ENCODE data around the gene UBR1.
"Not testable (repeated sequence)": the region's sequence is repeated elsewhere in the genome, so short reads cannot be mapped to it uniquely, and the experiment has no call there.

The UBR1 gene

DNA sequence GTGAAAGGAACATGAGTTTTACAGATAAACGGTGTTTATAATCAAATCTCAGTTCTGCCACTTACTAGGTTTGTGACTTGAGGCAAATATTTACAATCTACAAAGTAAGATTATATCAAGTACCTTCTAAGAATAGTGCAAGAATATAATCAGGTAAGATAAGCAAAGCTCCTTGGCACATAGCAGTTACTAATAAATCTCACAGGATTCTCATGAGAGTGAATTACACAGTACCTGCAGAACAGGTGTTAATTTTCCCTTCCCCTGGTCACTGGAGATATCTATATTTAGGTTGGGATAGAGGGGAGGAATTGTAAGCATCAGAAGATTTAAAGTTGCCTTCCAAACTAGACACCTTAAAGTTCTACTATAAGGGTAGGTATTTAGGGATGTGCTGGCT is 53.0 kb downstream of the UBR1 start:
- no peak for DNase-seq (ENCODE audit: low read depth)

DNA sequence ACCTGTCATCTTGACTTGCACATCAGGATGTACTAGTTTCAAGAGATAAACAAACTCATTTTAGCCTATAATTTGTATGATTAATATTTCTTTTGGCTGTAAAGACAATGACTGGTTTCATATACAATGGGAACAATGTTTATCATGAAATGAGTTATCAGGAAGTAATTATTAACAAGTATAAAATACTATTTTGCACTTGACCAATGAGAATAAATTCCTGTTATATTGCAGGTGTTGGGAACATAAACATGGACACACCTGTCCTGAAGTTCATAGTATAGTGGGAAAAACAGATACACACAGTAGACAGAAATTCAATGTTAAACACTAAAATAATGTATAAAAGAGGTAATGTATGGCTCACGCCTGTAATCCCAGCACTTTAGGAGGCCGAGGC is 56.9 kb downstream of the UBR1 start:
- no peak for DNase-seq (ENCODE audit: low read depth)

DNA sequence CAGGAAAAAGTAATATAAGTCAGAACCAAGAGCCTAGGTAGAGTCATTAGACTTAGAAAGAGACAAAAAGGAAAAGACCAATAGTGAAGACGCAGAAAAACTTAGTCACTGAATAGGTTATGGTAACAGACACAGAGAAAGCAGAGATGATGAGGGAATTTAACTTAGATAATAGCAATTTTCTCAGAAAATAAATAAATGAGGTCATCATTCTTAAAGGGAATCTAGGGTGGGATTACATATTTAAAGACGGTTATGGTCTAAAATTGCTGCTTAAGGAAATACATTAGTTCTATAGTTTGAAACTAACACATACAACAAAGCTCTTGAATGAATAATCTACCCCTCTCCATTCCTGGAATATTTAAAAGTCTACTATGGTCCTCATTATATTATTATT is 59.4 kb downstream of the UBR1 start:
- DNase-seq (ENCODE audit: low read depth): no peak

DNA sequence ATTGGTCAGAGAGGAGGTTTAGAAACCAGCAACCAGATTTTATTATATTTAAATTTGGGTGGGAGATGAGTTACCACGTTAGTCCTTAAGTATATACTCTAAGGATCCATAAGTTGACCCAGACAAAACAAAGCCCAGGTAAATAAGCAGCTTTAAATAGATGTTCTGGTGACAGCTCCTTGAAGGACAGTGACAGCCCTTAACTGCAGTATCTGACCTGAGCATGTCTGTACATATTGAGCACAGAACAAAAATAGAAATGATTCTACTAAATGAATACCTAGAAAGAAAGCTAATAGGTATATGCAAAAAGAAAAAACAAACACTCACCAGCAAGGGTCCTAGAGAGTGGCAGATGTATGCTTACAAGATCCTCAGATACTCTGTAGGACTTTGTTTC is 63.0 kb downstream of the UBR1 start:
- DNase-seq (ENCODE audit: low read depth): no peak

DNA sequence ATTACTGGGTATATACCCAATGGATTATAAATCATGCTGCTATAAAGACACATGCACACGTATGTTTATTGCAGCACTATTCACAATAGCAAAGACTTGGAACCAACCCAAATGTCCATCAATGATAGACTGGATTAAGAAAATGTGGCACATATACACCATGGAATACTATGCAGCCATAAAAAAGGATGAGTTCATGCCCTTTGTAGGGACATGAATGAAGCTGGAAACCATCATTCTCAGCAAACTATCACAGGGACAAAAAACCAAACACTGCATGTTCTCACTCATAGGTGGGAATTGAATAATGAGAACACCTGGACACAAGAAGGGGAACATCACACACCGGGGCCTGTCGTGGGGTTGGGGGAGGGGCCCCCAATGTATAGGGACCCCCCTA is 64.8 kb downstream of the UBR1 start:
- DNase-seq (ENCODE audit: low read depth): not testable (repeated sequence)

DNA sequence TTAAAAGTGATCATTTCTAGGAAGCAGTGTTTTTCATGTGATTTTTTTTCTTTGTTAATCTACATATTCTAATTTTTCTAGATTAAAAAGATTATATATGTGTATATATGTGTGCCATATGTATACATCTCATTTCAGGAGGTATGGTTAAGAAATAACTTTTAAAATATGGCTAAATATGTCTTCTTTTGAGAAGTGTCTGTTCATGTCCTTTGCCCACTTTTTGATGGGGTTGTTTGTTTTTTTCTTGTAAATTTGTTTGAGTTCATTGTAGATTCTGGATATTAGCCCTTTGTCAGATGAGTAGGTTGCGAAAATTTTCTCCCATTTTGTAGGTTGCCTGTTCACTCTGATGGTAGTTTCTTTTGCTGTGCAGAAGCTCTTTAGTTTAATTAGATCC is 70.6 kb downstream of the UBR1 start:
- not testable (repeated sequence) for DNase-seq (ENCODE audit: low read depth)

DNA sequence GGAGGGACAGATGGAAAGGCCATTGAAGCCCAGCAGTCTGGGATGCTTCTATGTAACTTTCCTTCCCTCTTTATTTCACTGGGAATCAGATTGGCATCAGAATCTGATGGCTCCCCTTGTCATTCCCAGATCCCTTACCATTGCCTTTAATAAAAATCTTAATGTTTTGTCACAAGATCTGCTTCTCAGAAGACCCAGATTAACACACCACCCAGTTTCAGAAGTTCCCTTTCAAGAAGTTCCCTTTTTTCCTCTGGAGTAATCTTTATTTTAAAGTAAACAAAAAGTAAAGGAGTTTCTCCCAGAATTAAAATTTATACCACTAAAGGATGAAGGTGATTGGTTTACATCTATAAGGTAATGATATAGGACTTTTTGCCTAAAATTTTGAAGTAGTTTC is 76.4 kb downstream of the UBR1 start:
- no peak for DNase-seq (ENCODE audit: low read depth)

DNA sequence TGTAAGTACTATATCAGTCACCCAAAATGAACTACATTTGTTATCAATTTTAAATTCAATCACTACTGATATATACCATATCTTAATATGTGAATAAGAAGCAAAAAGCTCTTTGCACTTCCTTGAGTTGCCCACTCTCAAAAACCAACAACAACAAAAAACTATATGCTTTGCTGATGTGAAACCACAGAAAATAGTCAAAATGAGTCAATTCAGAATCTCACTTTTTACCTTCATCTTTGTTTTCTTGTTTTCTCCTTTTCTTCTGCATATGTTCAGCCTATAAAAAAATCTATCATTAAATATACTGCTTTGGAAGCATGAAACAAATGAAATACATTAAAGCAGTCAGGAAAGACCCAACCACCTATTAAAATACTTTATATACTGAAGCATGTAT is 80.7 kb downstream of the UBR1 start:
- DNase-seq (ENCODE audit: low read depth): no peak

DNA sequence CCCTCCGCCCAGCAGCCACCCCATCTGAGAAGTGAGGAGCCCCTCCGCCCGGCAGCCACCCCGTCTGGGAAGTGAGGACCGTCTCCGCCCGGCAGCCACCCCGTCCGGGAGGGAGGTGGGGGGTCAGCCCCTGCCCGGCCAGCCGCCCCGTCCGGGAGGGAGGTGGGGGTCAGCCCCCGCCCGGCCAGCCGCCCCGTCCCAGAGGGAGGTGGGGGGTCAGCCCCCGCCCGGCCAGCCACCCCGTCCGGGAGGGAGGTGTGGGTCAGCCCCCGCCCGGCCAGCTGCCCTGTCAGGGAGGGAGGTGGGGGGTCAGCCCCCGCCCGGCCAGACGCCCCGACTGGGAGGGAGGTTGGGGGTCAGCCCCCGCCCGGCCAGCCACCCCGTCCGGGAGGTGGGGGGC is 91.2 kb downstream of the UBR1 start:
- DNase-seq (ENCODE audit: low read depth): not testable (repeated sequence)

DNA sequence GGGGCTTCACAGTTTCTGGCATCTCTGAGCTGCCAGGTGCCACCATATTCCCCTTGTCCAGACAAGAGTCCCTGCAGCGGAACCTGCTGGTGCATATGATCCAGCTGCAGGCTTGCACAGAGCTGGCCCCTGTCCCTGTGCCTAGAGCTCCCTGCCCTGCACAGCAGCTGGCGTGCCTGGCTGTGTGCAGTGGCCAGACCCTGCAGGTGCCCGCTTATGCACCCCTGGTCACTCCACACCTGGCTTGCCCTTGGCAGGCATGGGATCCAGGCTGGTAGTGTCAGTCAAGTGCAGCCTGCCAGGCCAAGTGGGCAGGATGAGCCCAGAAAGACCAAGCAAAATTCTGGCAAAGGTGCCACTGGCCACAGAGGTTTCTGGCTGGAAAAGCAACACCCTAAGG is 96.6 kb downstream of the UBR1 start:
- DNase-seq (ENCODE audit: low read depth): no peak

DNA sequence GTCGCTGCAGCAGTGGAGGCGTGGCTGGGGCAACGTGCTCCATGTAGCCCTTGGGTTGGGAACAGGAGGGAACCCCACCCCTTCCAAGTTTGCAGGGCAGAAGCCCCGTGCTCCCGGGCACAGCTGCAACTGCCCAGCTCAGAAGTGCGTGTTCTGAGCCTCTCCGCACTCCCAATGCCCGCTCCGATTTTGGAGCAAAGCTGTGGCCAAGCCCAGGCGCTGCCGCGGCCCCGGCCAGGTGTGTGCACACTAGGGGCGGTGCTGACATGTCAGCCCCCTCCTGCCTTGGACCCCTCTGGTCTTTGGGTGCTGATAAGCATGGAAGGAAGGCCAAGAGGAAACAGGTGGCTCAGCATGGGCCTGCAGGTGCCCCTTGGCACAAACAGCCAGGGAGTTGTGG is 97.7 kb downstream of the UBR1 start:
- DNase-seq (ENCODE audit: low read depth): no peak

DNA sequence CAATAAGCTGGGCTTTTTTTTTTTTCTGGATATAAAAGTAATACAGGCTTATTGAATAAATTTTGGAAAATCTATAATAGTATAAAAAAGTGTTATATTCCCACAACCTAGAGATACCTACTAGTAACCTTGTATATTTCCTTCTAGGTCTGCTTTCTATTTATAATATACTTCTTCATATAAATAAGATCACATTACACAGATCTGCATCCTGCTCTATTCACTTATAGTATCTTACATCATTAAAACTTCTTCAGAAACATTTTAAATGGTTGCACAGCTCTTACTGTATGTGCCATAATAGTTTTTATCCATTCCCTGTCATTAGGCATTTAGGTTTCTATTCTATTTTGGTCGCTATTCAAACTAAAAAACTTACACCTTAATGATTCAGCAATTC is 98.3 kb downstream of the UBR1 start:
- DNase-seq (ENCODE audit: low read depth): no peak

DNA sequence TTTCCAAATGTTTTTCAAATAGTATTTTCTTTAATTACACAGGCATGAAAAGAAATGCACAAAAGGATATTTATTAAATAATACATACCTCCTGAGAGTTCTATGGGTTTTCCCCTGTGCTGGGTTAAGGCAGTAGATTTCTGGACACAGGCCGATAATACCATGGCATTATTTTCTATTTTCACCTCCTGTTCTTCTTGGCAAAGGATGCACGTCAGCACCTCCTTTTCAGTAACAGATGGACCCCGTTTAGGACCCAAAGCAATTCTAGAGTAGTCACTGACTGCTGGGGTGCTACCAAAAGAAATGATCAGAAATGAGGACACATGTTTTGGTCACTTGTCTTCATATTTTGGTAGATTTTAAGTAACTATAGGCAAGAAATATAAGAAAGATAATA is 98.8 kb downstream of the UBR1 start:
- no peak for DNase-seq (ENCODE audit: low read depth)

DNA sequence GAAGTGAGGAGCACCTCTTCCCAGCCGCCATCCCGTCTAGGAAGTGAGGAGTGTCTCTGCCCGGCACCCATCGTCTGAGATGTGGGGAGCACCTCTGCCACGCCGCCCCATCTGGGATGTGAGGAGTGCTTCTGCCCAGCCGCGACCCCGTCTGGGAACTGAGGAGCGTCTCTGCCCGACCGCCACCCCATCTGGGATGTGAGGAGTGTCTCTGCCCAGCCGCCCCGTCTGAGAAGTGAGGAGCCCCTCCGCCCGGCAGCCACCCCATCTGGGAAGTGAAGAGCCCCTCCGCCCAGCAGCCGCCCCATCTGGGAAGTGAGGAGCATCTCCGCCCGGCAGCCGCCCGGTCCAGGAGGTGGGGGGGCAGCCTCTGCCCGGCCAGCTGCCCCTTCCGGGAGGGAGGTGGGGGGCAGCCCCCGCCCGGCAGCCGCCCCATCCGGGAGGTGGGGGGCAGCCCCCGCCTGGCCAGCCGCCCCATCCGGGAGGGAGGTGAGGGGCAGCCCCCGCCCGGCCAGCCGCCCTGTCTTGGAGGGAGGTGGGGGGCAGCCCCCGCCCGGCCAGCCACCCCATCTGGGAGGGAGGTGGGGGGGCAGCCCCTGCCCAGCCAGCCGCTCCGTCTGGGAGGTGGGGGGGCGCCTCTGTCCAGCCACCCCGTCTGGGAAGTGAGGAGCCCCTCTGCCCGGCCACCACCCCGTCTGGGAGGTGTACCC is 100.8 kb downstream of the UBR1 start:
- DNase-seq (ENCODE audit: low read depth): not testable (repeated sequence)

DNA sequence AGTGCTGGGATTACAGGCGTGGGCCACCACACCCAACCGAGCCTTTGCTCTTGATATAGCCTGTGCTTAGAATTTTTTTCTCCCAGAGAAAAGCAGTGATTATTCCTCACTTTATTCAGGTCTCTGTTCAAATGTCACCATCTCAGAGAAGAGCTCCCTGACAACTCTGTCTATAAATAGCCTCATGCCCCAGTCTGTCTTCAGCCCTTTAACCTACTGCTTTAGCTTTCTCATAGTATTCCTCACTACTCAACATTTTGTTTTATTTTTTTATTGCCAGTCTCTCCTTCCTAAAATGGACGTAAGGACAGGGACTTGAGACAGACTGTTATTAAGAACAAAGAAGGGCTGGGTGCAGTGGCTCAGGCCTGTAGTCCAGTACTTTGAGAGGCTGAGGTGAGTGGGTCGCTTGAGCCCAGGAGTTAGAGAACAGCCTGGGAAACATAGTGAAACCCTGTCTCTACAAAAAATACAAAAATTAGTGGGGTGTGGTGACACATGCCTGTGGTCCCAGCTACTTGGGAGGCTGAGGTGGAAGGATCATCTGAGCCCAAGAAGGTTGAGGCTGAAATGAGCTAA is 106.5 kb downstream of the UBR1 start:
- no peak for DNase-seq (ENCODE audit: low read depth)

DNA sequence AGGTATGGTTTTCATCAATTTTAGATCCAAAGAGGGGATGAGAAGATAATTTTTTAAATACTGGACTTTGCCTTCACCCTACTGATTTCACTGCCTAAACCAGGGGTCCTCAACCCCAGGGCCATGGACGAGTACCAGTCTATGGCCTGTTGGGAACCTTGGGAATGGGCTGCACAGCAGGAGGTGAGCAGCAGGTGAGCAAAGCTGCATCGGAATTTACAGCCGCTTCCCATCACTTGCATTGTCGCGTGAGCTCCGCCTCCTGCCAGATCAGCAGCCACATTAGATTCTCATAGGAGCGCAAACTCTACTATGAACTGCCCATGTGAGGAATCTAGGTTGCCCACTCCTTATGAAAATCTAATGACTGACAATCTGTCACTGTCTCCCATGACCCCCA is 109.0 kb downstream of the UBR1 start:
- DNase-seq (ENCODE audit: low read depth): no peak

DNA sequence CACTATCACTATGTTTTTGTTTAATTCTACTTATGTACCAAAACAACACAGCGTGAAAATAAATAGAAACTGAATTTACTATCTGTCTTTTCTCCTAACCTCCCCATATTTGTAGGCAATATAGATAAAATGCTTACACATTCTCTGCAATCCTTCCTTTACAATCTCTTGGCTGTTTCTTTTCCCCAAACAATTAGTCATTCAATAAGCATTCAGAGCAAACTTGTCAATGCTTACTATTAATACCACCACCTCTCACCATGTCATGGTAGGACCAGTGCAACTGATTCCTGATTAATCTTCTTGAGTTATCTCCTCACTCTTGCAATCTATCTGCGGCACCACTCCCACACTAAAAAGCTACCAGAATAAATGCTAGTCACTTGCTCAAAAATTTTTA is 111.3 kb downstream of the UBR1 start:
- DNase-seq (ENCODE audit: low read depth): peak; percentile 84

DNA sequence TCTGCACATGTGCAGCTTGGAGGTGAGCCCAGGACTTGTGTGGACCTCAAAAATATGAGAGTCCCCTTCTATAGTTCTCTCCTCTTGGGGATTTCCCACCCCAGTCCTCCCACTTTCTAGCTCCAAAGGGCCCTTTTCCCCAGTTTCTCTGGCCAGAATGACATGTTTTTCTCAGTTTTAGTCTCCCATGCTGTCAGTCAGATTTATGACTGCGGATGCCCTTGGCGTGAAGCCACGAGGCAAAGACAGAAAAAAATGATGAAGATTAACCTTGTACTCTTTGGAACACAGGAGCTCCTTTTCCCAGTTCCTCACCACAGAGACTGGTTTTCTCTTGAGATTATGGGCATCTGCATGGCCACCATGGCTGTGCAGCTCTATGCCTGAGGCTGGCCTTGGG is 113.2 kb downstream of the UBR1 start:
- peak; percentile 40 for DNase-seq (ENCODE audit: low read depth)

DNA sequence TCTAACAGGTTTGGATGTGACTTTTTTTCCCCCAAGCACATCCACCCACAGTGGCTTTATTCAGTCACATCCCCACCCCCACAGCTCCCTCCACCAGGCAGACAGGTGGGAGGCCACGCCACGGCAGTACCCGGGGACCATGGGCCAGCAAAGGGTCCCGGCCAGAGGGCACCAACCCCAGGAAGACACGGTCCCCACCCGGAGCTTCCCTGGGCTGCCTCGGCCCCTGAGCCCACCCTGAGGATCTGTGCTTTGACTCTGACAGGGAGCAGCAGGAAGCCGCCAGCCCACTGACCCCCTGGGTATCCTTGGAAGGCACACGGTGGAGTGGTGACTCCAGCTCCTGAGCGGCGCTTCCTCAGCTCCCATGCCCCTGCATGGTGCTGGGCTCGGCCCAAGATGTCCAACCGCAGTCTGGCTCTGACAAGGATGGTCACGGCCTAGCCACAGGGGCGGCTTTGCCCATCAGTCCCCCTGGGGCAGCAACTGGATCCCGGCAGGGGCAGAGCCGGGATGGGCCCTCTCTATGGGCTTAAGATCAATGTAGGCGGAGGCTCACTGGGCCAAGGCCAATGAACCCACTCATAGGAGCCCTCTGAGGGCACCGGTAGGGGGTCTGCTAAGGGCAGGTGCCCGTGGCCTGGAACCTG is 119.0 kb downstream of the UBR1 start:
- DNase-seq (ENCODE audit: low read depth): no peak

DNA sequence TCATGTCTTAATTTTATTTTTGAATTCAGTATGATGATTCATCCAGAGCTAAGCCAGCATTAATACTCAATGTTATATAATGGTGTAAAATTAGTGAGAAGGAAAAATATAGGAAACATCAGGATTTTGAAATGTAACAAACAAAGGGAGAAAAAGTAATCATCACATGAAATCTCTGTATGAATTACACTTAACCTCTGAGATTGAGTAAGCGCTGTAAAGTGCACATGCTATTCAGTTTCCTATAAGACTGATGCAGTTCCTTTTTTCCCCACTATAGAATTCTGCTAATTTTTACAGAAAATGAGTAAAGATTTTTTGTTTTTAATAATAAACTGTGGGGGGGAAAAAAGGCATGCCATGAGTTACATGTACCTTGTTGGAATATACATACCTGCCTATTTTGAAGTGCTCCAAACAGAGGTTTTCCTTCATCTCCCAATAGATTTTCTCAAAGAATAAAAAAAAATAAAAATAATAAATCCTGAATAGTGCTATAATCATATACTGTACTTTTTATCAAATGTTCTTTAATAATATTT is 121.3 kb downstream of the UBR1 start:
- DNase-seq (ENCODE audit: low read depth): peak; percentile 18

DNA sequence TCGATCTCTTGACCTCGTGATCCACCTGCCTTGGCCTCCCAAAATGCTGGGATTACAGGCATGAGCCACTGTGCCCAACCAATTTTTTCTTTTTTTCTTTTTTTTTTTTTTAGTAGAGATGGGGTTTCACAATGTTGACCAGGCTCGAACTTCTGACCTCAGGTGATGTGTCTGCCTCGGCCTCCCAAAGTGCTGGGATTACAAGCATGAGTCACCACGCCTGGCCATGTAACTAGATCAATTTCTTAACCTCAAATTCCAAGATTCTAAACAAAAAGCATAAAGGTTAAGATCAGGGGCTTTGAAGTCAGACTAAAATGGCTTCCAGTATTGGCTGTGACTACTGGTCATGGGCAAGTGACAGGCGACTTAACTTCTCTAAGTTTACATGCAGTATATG is 126.7 kb downstream of the UBR1 start:
- DNase-seq (ENCODE audit: low read depth): peak; percentile 59

DNA sequence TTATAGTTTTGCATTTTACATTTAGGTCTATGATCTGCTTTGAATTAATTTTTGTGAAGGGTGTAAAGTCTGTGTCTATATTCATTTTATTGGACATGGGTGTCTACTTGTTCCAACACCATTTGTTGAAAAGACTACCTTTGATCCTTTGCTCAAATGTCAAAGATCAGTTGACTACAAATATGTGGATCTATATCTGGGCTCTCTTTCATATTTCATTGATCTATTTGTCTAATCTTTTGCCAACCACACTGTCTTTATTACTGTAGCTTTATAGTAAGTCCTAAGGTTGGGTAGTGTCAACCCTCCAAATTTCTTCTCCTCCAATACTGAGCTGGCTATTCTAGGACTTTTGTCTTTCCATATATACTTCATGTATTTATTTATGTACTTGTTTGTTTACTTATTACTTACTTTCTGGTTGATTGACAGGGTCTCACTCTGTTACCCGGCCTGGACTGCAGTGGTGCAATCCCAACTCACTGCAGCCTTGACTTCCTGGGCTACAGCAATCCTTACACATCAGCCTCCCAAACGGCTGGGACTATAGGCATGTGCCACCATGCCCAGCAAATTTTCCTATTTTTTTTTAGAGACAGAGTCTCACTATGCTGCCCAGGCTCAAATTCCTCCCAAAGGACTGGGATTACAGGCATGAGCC is 131.5 kb downstream of the UBR1 start:
- DNase-seq (ENCODE audit: low read depth): no peak

DNA sequence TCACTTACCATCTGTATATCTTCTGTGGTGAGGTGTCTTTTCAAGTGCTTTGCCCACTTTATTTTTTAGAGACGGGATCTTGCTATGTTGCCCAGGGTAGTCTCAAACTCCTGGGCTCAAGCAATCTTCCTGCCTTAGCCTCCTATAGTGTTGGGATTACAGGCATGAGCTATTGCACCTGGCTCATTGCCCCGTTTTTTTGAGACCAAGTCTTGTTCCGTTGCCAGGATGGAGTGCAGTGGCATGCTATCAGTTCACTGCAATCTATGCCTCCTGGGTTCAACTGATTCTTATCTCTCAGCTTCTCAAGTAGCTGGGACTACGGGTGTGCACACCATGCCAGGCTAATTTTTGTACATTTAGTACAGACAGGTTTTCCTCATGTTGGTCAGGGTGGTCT is 132.7 kb downstream of the UBR1 start:
- DNase-seq (ENCODE audit: low read depth): no peak
